SK-N-SH (cell line): ENCODE measurements around the gene BCR. TPM values are rescaled to one million over a fixed set of nuclear protein-coding genes. Genes with fewer than 3 reads are reported as not detected.

Experiments
- CTCF ChIA-PET: fragments of 300-600, 350-600 bp; formaldehyde crosslinking; extraction: SDS; loops from one replicate; lab custom pipeline; 2021; lab: Yijun Ruan, JAX
- POLR2A ChIA-PET: fragments of 350-600 bp; sonication (Branson Sonifier 250); formaldehyde crosslinking; extraction: SDS; loops from one replicate; lab custom pipeline; 2020; ENCODE audit warnings: antibody characterized with exemption, inconsistent platforms; lab: Yijun Ruan, JAX
- DNase-seq: peaks from one replicate; pipeline ENCODE4 v3.0.0; 2012
- H2AFZ ChIP-seq: fragments of 200-600 bp; sonication (generic); 2 replicates; pipeline ENCODE4 v1.8.1; 2016; ENCODE audit warnings: antibody characterized with exemption, mild to moderate bottlenecking, low read depth
- H3F3A ChIP-seq: fragments of 200-600 bp; sonication (generic); replicated peaks from 2 replicates; pipeline ENCODE3; 2016; ENCODE audit warnings: antibody characterized with exemption, mild to moderate bottlenecking; ENCODE audit not compliant: insufficient read depth
- H3K27ac ChIP-seq, 2 experiments: fragments of 200-500 bp in 1 of 2; fragments of 200-600 bp in 1 of 2; sonication (Bioruptor generic) in 1 of 2; sonication (generic), shearing (Covaris generic) in 1 of 2; 2 replicates each; pipeline versions ENCODE4 v1.5.1 to v1.6.1; 2014 to 2016; ENCODE audit warnings: low read depth in 2 of 2, inconsistent platforms in 1 of 2, low read length in 1 of 2, mild to moderate bottlenecking in 1 of 2, mixed read lengths in 1 of 2
- H3K27me3 ChIP-seq: fragments of 200-600 bp; sonication (generic), shearing (Covaris generic); 2 replicates; pipeline ENCODE4 v1.6.1; 2016; ENCODE audit warnings: mixed run types; ENCODE audit not compliant: insufficient read depth
- H3K36me3 ChIP-seq, 2 experiments: fragments of 200-500 bp in 1 of 2; fragments of 200-600 bp in 1 of 2; sonication (Bioruptor generic) in 1 of 2; sonication (generic) in 1 of 2; replicated peaks in 1 of 2; 2 replicates each; pipeline versions ENCODE3 to v1.5.1; 2014 to 2016; ENCODE audit warnings: low read length in 1 of 2, mild to moderate bottlenecking in 1 of 2; ENCODE audit not compliant: insufficient read depth in 2 of 2, control insufficient read depth in 1 of 2
- H3K4me1 ChIP-seq, 2 experiments: fragments of 200-500 bp in 1 of 2; fragments of 200-600 bp in 1 of 2; sonication (Bioruptor generic) in 1 of 2; sonication (generic), shearing (Covaris generic) in 1 of 2; 2 replicates each; pipeline versions ENCODE4 v1.5.1 to v1.6.1; 2014 to 2016; ENCODE audit warnings: low read depth in 1 of 2, low read length in 1 of 2, mixed run types in 1 of 2; ENCODE audit not compliant: insufficient read depth in 2 of 2, control insufficient read depth in 1 of 2
- H3K4me2 ChIP-seq: fragments of 200-600 bp; sonication (generic), shearing (Covaris generic); 2 replicates; pipeline ENCODE4 v1.6.1; 2017; ENCODE audit warnings: mixed run types
- H3K4me3 ChIP-seq, 2 experiments: fragments of 200-500 bp in 1 of 2; fragments of 200-600 bp in 1 of 2; sonication (Bioruptor generic) in 1 of 2; sonication (generic), shearing (Covaris generic) in 1 of 2; 2 replicates each; pipeline versions ENCODE4 v1.5.1 to v1.8.1; 2014 to 2016; ENCODE audit warnings: low read depth in 2 of 2, inconsistent platforms in 1 of 2, low read length in 1 of 2, mild to moderate bottlenecking in 1 of 2, mixed read lengths in 1 of 2, moderate library complexity in 1 of 2
- H3K79me2 ChIP-seq: fragments of 200-600 bp; sonication (generic); 2 replicates; pipeline ENCODE4 v1.8.1; 2017; ENCODE audit warnings: mild to moderate bottlenecking; ENCODE audit not compliant: insufficient read depth
- H3K9ac ChIP-seq: fragments of 200-600 bp; sonication (generic); 2 replicates; pipeline ENCODE4 v1.6.1; 2017; ENCODE audit warnings: mixed run types
- H3K9me2 ChIP-seq: fragments of 200-600 bp; sonication (generic); 2 replicates; pipeline ENCODE4 v1.6.1; 2017; ENCODE audit warnings: mixed run types
- H3K9me3 ChIP-seq: fragments of 200-600 bp; sonication (generic); 2 replicates; pipeline ENCODE4 v1.6.1; 2017; ENCODE audit warnings: mixed run types, mild to moderate bottlenecking, moderate library complexity
- H4K20me1 ChIP-seq: fragments of 200-600 bp; sonication (generic); 2 replicates; pipeline ENCODE4 v1.6.1; 2017; ENCODE audit warnings: mild to moderate bottlenecking, mixed run types; ENCODE audit not compliant: insufficient read depth
- CTCF ChIP-seq: fragments of 200-600 bp; sonication (generic); IDR thresholded peaks from 2 replicates; pipeline ENCODE4 v1.6.1; 2017; ENCODE audit warnings: antibody characterized with exemption, mild to moderate bottlenecking, moderate library complexity
- ELF1 ChIP-seq: IDR thresholded peaks from 2 replicates; pipeline ENCODE4 v1.4.0; 2012
- EZH2phosphoT487 ChIP-seq: fragments of 200-600 bp; sonication (generic); IDR thresholded peaks from 2 replicates; pipeline ENCODE4 v1.6.1; 2017; ENCODE audit warnings: low read depth, mixed run types, mild to moderate bottlenecking, antibody characterized with exemption, moderate library complexity, borderline replicate concordance
- FOSL2 ChIP-seq: IDR thresholded peaks from 2 replicates; pipeline ENCODE4 v1.4.0; 2012; ENCODE audit warnings: low read depth, mild to moderate bottlenecking, moderate library complexity, borderline replicate concordance
- FOXM1 ChIP-seq: IDR thresholded peaks from 2 replicates; pipeline ENCODE4 v1.4.0; 2012; ENCODE audit warnings: low read depth, mild to moderate bottlenecking
- GATA2 ChIP-seq: sonication (generic); formaldehyde crosslinking; IDR thresholded peaks from 2 replicates; pipeline ENCODE4 v1.5.0; 2020; ENCODE audit warnings: mild to moderate bottlenecking, missing genetic modification reagents
- IRF3 ChIP-seq: fragments of 150-350 bp; IDR thresholded peaks from 2 replicates; pipeline ENCODE4 v1.6.1; 2016; ENCODE audit warnings: mild to moderate bottlenecking, low read depth, low read length
- MAX ChIP-seq: IDR thresholded peaks from 2 replicates; pipeline ENCODE4 v1.4.0; 2012; ENCODE audit warnings: low read depth
- MEF2A ChIP-seq: IDR thresholded peaks from 2 replicates; pipeline ENCODE4 v1.4.0; 2012; ENCODE audit warnings: low read depth, borderline replicate concordance
- MXI1 ChIP-seq: IDR thresholded peaks from 2 replicates; pipeline ENCODE4 v1.6.1; 2012; ENCODE audit warnings: mild to moderate bottlenecking, low read depth, low read length, improper control_type of control experiment
- NFIC ChIP-seq: IDR thresholded peaks from 2 replicates; pipeline ENCODE4 v1.4.0; 2012; ENCODE audit warnings: borderline replicate concordance
- NRF1 ChIP-seq: IDR thresholded peaks from 2 replicates; pipeline ENCODE4 v1.6.1; 2012; ENCODE audit warnings: low read depth, mild to moderate bottlenecking, low read length
- POLR2AphosphoS5 ChIP-seq: IDR thresholded peaks from 2 replicates; pipeline ENCODE4 v1.6.1; 2012; ENCODE audit warnings: low read depth, low read length
- RAD21 ChIP-seq: IDR thresholded peaks from 2 replicates; pipeline ENCODE4 v1.6.1; 2012; ENCODE audit warnings: mild to moderate bottlenecking, low read length
- RFX5 ChIP-seq: IDR thresholded peaks from 2 replicates; pipeline ENCODE4 v1.6.1; 2012; ENCODE audit warnings: mild to moderate bottlenecking, improper control_type of control experiment, low read length
- RXRA ChIP-seq: IDR thresholded peaks from 2 replicates; pipeline ENCODE4 v1.4.0; 2012; ENCODE audit warnings: low read depth, mild to moderate bottlenecking, borderline replicate concordance
- SIN3A ChIP-seq: IDR thresholded peaks from 2 replicates; pipeline ENCODE4 v1.6.1; 2012; ENCODE audit warnings: low read depth, mild to moderate bottlenecking, low read length, moderate library complexity, borderline replicate concordance
- TCF12 ChIP-seq: IDR thresholded peaks from 2 replicates; pipeline ENCODE4 v1.4.0; 2012
- USF2 ChIP-seq: fragments of 150-350 bp; IDR thresholded peaks from 2 replicates; pipeline ENCODE4 v1.6.1; 2017; ENCODE audit warnings: antibody characterized with exemption, low read length, low read depth, borderline replicate concordance
- WGBS: methylation state at CpG from one replicate; pipeline ENCODE4 v1.1.6; 2017; ENCODE audit warnings: low lambda C conversion rate; 5-methylcytosine and 5-hydroxymethylcytosine counted together
- polyA plus RNA-seq, 3 experiments: library from polyadenylated mRNA; depleted of rRNA; stranded (reverse); fragments of >200 nt; gene quantifications; 2 replicates each; pipeline ENCODE4 v1.2.3, GENCODE V29; 2012

The BCR gene
- polyA plus RNA-seq, 1 of the 3 experiments (the other 2 are of a cell fraction): 50.9 TPM

- ChIA-PET CTCF (interaction anchor here (1.0 to 1.7 kb wide), 4 partner anchors 11 to 53 kb away, joined by 3 to 4 read pairs (median 3); no protein-coding TSS in a partner anchor), POLR2A (no interaction called here)
- H3K27me3 ChIP-seq: no peaks in the 10 kb centered on the region
- no peaks in the 10 kb centered on the region for H3K9me2 ChIP-seq
- no peak overlapping the region for H3K4me2 ChIP-seq
- no peak overlapping the region for H3K9ac ChIP-seq
- DNase-seq: no peak
- H3F3A ChIP-seq: peaks cover 11% of the 10 kb centered on the region
- H3K79me2 ChIP-seq: peaks cover 72% of the 10 kb centered on the region
- peaks cover 31% of the 10 kb centered on the region for H4K20me1 ChIP-seq
- H2AFZ ChIP-seq: no peak overlapping the region
- H3K4me3 ChIP-seq: no peak overlapping the region
- 95% methylated on average over 2 of the region's 2 CpGs for WGBS
- H3K36me3 ChIP-seq: peaks cover 0 to 8% of the 10 kb centered on the region in 2 experiments
- H3K4me1 ChIP-seq: peaks cover 21 to 60% of the 10 kb centered on the region in 2 experiments; a peak in 3 of 4 replicates
- 0 out of 2 replicates have a peak, but pooled peaks cover 6% of the 10 kb centered on the region for H3K9me3 ChIP-seq
- no peak overlapping the region for H3K27ac ChIP-seq
- no peak for TF ChIP-seq NFIC
- TF ChIP-seq MEF2A: no peak
- TF ChIP-seq MXI1: no peak
- no peak for TF ChIP-seq NRF1
- TF ChIP-seq RAD21: no peak
- no peak for TF ChIP-seq CTCF
- TF ChIP-seq MAX: no peak
- TF ChIP-seq TCF12: no peak
- TF ChIP-seq USF2: no peak
- no peak for TF ChIP-seq FOSL2
- TF ChIP-seq RFX5: no peak
- no peak for TF ChIP-seq RXRA
- no peak for TF ChIP-seq GATA2 (CRISPR knock-in tag)
- no peak for TF ChIP-seq FOXM1
- TF ChIP-seq SIN3A: no peak
- no peak for TF ChIP-seq EZH2phosphoT487
- no peak for TF ChIP-seq IRF3
- TF ChIP-seq POLR2AphosphoS5: no peak
- TF ChIP-seq ELF1: no peak
These were observed 48.2 kb downstream of the BCR start for GRCh38 chr22:23228503-23228902.
